ENCODE measurements around the gene ARRB1.

ARRB1 gene

GRCh38 chr11:75262961-75263852 is 88.3 kb downstream of the ARRB1 start:
- ChIA-PET CTCF (interaction anchor here (1.3 to 6.1 kb wide), 6 partner anchors 8 to 30 kb away, joined by 4 to 44 read pairs (median 11); partner anchors contain the start of gene TPBGL), POLR2A (no interaction called here)
- H3K4me3 ChIP-seq (ENCODE audit: low read depth, low read length) = no peak overlapping the region
- no peak for TF ChIP-seq CTCF (IDR thresholded peaks at IDR 0.05; ENCODE audit: insufficient read depth, low read length, missing control alignments)
- DNase-seq (ENCODE audit: low read depth, low spot score) = no peak

- ChIA-PET CTCF (interaction anchor here (1.3 to 6.1 kb wide), 7 partner anchors 9 to 122 kb away, joined by 3 to 44 read pairs (median 5); partner anchors contain the start of gene TPBGL), POLR2A (no interaction called here)
Measured at GRCh38 chr11:75262436-75262835, 89.0 kb downstream of the ARRB1 start.

GRCh38 chr11:75261902-75262361 is 89.5 kb downstream of the ARRB1 start:
- no peak for TF ChIP-seq CTCF (IDR thresholded peaks at IDR 0.05; ENCODE audit: insufficient read depth, low read length, missing control alignments)
- DNase-seq (ENCODE audit: low read depth, low spot score) = no peak
- H3K4me3 ChIP-seq (ENCODE audit: low read depth, low read length) = no peak overlapping the region
- ChIA-PET POLR2A (no interaction called here), CTCF (interaction anchor here (1.3 to 6.1 kb wide), 7 partner anchors 10 to 123 kb away, joined by 3 to 44 read pairs (median 5); partner anchors contain the start of gene TPBGL)

More at GRCh38 chr11:75262436-75262835, 89.0 kb downstream of the ARRB1 start:
- no peak for TF ChIP-seq CTCF (IDR thresholded peaks at IDR 0.05; ENCODE audit: insufficient read depth, low read length, missing control alignments)
- no peak overlapping the region for H3K4me3 ChIP-seq (ENCODE audit: low read depth, low read length)
- no peak for DNase-seq (ENCODE audit: low read depth, low spot score)

- no peak for DNase-seq (ENCODE audit: low read depth, low spot score)
- ChIA-PET CTCF (interaction anchor here (0.7 to 6.1 kb wide), 5 partner anchors 9 to 21 kb away, joined by 3 to 44 read pairs (median 4); no protein-coding TSS in a partner anchor), POLR2A (no interaction called here)
- no peak overlapping the region for H3K4me3 ChIP-seq (ENCODE audit: low read depth, low read length)
- TF ChIP-seq CTCF (IDR thresholded peaks at IDR 0.05; ENCODE audit: insufficient read depth, low read length, missing control alignments) = no peak
Measured at GRCh38 chr11:75260396-75261170, 90.9 kb downstream of the ARRB1 start.

- ChIA-PET CTCF (interaction anchor here (1.8 to 2.7 kb wide), 3 partner anchors 10 to 111 kb away, joined by 9 to 21 read pairs (median 10); no protein-coding TSS in a partner anchor), POLR2A (no interaction called here)
- DNase-seq (ENCODE audit: low read depth, low spot score) = no peak
- no peak for TF ChIP-seq CTCF (IDR thresholded peaks at IDR 0.05; ENCODE audit: insufficient read depth, low read length, missing control alignments)
- H3K4me3 ChIP-seq (ENCODE audit: low read depth, low read length) = no peak overlapping the region
Measured at GRCh38 chr11:75254326-75254725, 97.1 kb downstream of the ARRB1 start.
